H9 (cell line): ENCODE results near the gene EPC2. TPM values are rescaled to one million over a fixed set of nuclear protein-coding genes. Genes with fewer than 3 reads are reported as not detected.

Experiments
- DNase-seq: peaks from one replicate; pipeline ENCODE4 v3.0.0-alpha.2; 2017
- H2AFZ ChIP-seq: one replicate; pipeline ENCODE4 v1.6.1; 2013; ENCODE audit warnings: mild to moderate bottlenecking, low read length, control low read depth, moderate library complexity
- H2AK5ac ChIP-seq: 2 replicates; pipeline ENCODE4 v1.6.1; 2013; ENCODE audit warnings: low read length, control low read depth, mixed read lengths; ENCODE audit not compliant: insufficient read length
- H2BK120ac ChIP-seq: one replicate; pipeline ENCODE4 v1.6.1; 2013; ENCODE audit warnings: low read depth, mild to moderate bottlenecking, low read length, control low read depth, inconsistent platforms; ENCODE audit not compliant: poor library complexity, severe bottlenecking
- H2BK12ac ChIP-seq: 2 replicates; pipeline ENCODE4 v1.6.1; 2013; ENCODE audit warnings: low read length, control low read depth, mixed read lengths, low read depth; ENCODE audit not compliant: insufficient read length
- H2BK15ac ChIP-seq: 2 replicates; pipeline ENCODE4 v1.6.1; 2013; ENCODE audit warnings: low read depth, low read length, control low read depth
- H2BK20ac ChIP-seq: one replicate; pipeline ENCODE4 v1.6.1; 2013; ENCODE audit warnings: low read depth, mild to moderate bottlenecking, low read length, control low read depth, inconsistent platforms; ENCODE audit not compliant: poor library complexity, severe bottlenecking
- H2BK5ac ChIP-seq: 2 replicates; pipeline ENCODE4 v1.6.1; 2013; ENCODE audit warnings: low read length, control low read depth, mixed read lengths; ENCODE audit not compliant: insufficient read length
- H3K14ac ChIP-seq: 2 replicates; pipeline ENCODE4 v1.6.1; 2013; ENCODE audit warnings: low read length, control low read depth; ENCODE audit not compliant: insufficient read depth
- H3K18ac ChIP-seq: 2 replicates; pipeline ENCODE4 v1.6.1; 2013; ENCODE audit warnings: low read depth, mild to moderate bottlenecking, mixed read lengths, low read length, control low read depth; ENCODE audit not compliant: insufficient read length
- H3K23ac ChIP-seq: 2 replicates; pipeline ENCODE4 v1.6.1; 2013; ENCODE audit warnings: low read length, control low read depth, mixed read lengths, low read depth; ENCODE audit not compliant: insufficient read length
- H3K23me2 ChIP-seq: 2 replicates; pipeline ENCODE4 v1.6.1; 2013; ENCODE audit warnings: low read depth, mild to moderate bottlenecking, mixed read lengths, low read length, control low read depth; ENCODE audit not compliant: insufficient read length, poor library complexity, severe bottlenecking
- H3K27ac ChIP-seq: 2 replicates; pipeline ENCODE4 v1.5.1; 2013; ENCODE audit warnings: low read length, control low read depth, mixed read lengths, low read depth; ENCODE audit not compliant: insufficient read length
- H3K27me3 ChIP-seq: 2 replicates; pipeline ENCODE4 v1.6.1; 2013; ENCODE audit warnings: low read length, control low read depth, inconsistent platforms; ENCODE audit not compliant: insufficient read depth
- H3K4ac ChIP-seq: 2 replicates; pipeline ENCODE4 v1.6.1; 2013; ENCODE audit warnings: low read depth, mild to moderate bottlenecking, control low read depth, inconsistent platforms, low read length, moderate library complexity
- H3K4me1 ChIP-seq: 2 replicates; pipeline ENCODE4 v1.6.1; 2013; ENCODE audit warnings: low read length, control low read depth, inconsistent platforms; ENCODE audit not compliant: insufficient read depth
- H3K4me2 ChIP-seq: 2 replicates; pipeline ENCODE4 v1.6.1; 2013; ENCODE audit warnings: low read length, control low read depth, mixed read lengths; ENCODE audit not compliant: insufficient read length, insufficient read depth
- H3K56ac ChIP-seq: 2 replicates; pipeline ENCODE4 v1.6.1; 2013; ENCODE audit warnings: low read depth, mild to moderate bottlenecking, mixed read lengths, low read length, control low read depth; ENCODE audit not compliant: insufficient read length
- H3K79me1 ChIP-seq: 2 replicates; pipeline ENCODE4 v1.6.1; 2013; ENCODE audit warnings: low read depth, mild to moderate bottlenecking, moderate library complexity, low read length, control low read depth, inconsistent platforms; ENCODE audit not compliant: insufficient read depth, poor library complexity, severe bottlenecking
- H3K79me2 ChIP-seq: 2 replicates; pipeline ENCODE4 v1.6.1; 2013; ENCODE audit warnings: low read length, control low read depth, inconsistent platforms; ENCODE audit not compliant: insufficient read depth
- H3K9ac ChIP-seq: 2 replicates; pipeline ENCODE4 v1.6.1; 2013; ENCODE audit warnings: low read length, control low read depth, mixed read lengths; ENCODE audit not compliant: insufficient read length; ENCODE audit errors: extremely low read depth
- H3K9me3 ChIP-seq: one replicate; pipeline ENCODE4 v1.6.1; 2013; ENCODE audit warnings: low read depth, low read length, inconsistent platforms; ENCODE audit not compliant: control insufficient read depth
- H3T11ph ChIP-seq: one replicate; pipeline ENCODE4 v1.6.1; 2013; ENCODE audit warnings: mild to moderate bottlenecking, low read length, control low read depth, inconsistent platforms
- H4K20me1 ChIP-seq: one replicate; pipeline ENCODE4 v1.6.1; 2013; ENCODE audit not compliant: control insufficient read depth, insufficient read length, insufficient read depth
- H4K5ac ChIP-seq: 2 replicates; pipeline ENCODE4 v1.6.1; 2013; ENCODE audit warnings: low read depth, mild to moderate bottlenecking, mixed read lengths, low read length, control low read depth; ENCODE audit not compliant: insufficient read length
- H4K8ac ChIP-seq: replicated peaks from 2 replicates; pipeline ENCODE4 v1.6.1; 2013; ENCODE audit warnings: low read length, control low read depth, mixed read lengths, low read depth; ENCODE audit not compliant: insufficient read length
- H4K91ac ChIP-seq: 2 replicates; pipeline ENCODE4 v1.6.1; 2013; ENCODE audit warnings: low read depth, mild to moderate bottlenecking, moderate library complexity, mixed read lengths, low read length, control low read depth; ENCODE audit not compliant: insufficient read length
- H3K27ac Mint-ChIP-seq, 3 experiments: 2 replicates in 2 of 3; 3 replicates in 1 of 3; pipeline ENCODE4 v1.8.0; 2020 to 2021; ENCODE audit warnings: mixed read lengths in 3 of 3, mild to moderate bottlenecking in 1 of 3, moderate library complexity in 1 of 3
- H3K27me3 Mint-ChIP-seq: 2 replicates; pipeline ENCODE4 v1.8.0; 2021; ENCODE audit warnings: low read depth, mild to moderate bottlenecking, moderate library complexity, mixed read lengths
- H3K36me3 Mint-ChIP-seq, 3 experiments: 2 replicates in 2 of 3; 3 replicates in 1 of 3; pipeline ENCODE4 v1.8.0; 2020 to 2021; ENCODE audit warnings: low read depth in 3 of 3, mixed read lengths in 3 of 3; ENCODE audit not compliant: insufficient read depth in 1 of 3
- H3K4me1 Mint-ChIP-seq, 2 experiments: 2 replicates each; pipeline ENCODE4 v1.8.0; 2020; ENCODE audit warnings: mixed read lengths in 2 of 2
- H3K4me3 Mint-ChIP-seq, 2 experiments: 2 replicates in 1 of 2; 3 replicates in 1 of 2; pipeline ENCODE4 v1.8.0; 2020 to 2021; ENCODE audit warnings: mild to moderate bottlenecking in 2 of 2, mixed read lengths in 2 of 2, moderate library complexity in 1 of 2
- H3K9me3 Mint-ChIP-seq, 2 experiments: 2 replicates in 1 of 2; 3 replicates in 1 of 2; pipeline ENCODE4 v1.8.0; 2020; ENCODE audit warnings: mild to moderate bottlenecking in 2 of 2, mixed read lengths in 2 of 2, moderate library complexity in 1 of 2
- CTCF ChIP-seq: fragments of 200-600 bp; sonication (generic); conservative IDR thresholded peaks from 3 replicates; pipeline ENCODE4 v1.8.0; 2021; ENCODE audit warnings: antibody characterized with exemption, mild to moderate bottlenecking
- whole genome bisulfite sequencing: extraction: QIAGEN DNeasy Blood & Tissue Kit; methylation state at CpG from one replicate; pipeline ENCODE4 v1.1.7; 2013; ENCODE audit warnings: missing lambda C conversion rate, low lambda C conversion rate, mixed read lengths; ENCODE audit not compliant: insufficient read length; ENCODE audit errors: extremely low coverage; 5-methylcytosine and 5-hydroxymethylcytosine counted together
- total RNA-seq: library from RNA; stranded (reverse); gene quantifications from 2 replicates; pipeline ENCODE4 v1.2.1, GENCODE V29; 2021

Gene EPC2
- total RNA-seq, 1 experiment from 2014 or later: 31.3 TPM

DNA sequence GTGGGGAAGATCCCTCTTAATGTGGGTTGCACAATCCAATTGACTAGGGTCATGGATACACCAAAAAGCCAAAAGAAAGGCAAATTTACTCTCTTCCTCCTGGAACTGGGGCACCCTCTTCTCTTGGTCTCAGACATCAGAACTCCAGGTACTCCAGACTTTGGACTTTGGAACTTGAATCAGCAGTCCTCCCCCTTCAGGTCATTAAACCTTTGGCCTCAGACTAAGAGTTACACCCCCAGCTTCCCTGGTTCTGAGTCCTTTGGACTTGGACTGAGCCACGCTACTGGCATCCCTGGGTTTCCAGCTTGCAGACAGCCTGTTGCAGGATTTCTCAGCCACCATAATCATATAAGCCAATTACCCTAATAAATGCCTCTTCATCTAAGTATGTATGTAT lies 179.6 kb downstream of the EPC2 start:
- Histone ChIP-seq H3K27me3 (no peaks in the 10 kb centered on the region), H3K23ac (no peak overlapping the region), H3K79me1 (no peaks in the 10 kb centered on the region), H3K9ac (no peak overlapping the region), H4K91ac (no peak overlapping the region), H3K9me3 (no peaks in the 10 kb centered on the region), H3T11ph (no peak overlapping the region), H4K20me1 (no peaks in the 10 kb centered on the region), H2BK12ac (no peak overlapping the region), H3K23me2 (no peaks in the 10 kb centered on the region), H2BK120ac (no peak overlapping the region), H2BK5ac (no peak overlapping the region), H3K27ac (no peak overlapping the region), H3K4me1 (peaks cover 2% of the 10 kb centered on the region), H4K5ac (no peak overlapping the region), H2AK5ac (no peak overlapping the region), H3K4me2 (no peak overlapping the region), H3K79me2 (no peaks in the 10 kb centered on the region), H3K18ac (no peak overlapping the region), H2BK20ac (no peak overlapping the region), H2BK15ac (no peak overlapping the region), H3K14ac (no peak overlapping the region), H3K56ac (no peak overlapping the region), H4K8ac (no peak overlapping the region), H3K4ac (no peak overlapping the region), H2AFZ (no peak overlapping the region)
- Mint-ChIP-seq H3K4me3 (no peak overlapping the region), H3K36me3 (peaks cover 0 to 6% (median 0%) of the 10 kb centered on the region in 3 experiments; a peak in 1 of 7 replicates), H3K4me1 (peaks cover 8% of the 10 kb centered on the region in 2 experiments), H3K27me3 (no peaks in the 10 kb centered on the region), H3K9me3 (peaks cover 2 to 6% of the 10 kb centered on the region in 2 experiments; a peak in 2 of 5 replicates), H3K27ac (no peak overlapping the region)
- WGBS: no CpG with 5 or more reads among the region's 1 CpG
- no peak for DNase-seq
- no peak for TF ChIP-seq CTCF
